NT2/D1 (cell line): ENCODE data around the gene DHTKD1.

Experiments used
- SUZ12 ChIP-seq: IDR thresholded peaks from 2 replicates; pipeline ENCODE4 v1.6.1; 2011; ENCODE audit not compliant: insufficient read length, insufficient read depth; ENCODE audit errors: extremely low read depth
- ZNF274 ChIP-seq: IDR thresholded peaks from 2 replicates; pipeline ENCODE4 v1.6.1; 2011; ENCODE audit warnings: mild to moderate bottlenecking, low read depth, low read length

- TF ChIP-seq ZNF274 = no peak
- TF ChIP-seq SUZ12 = no peak
Measured at GRCh38 chr10:12068449-12069269, at the start of gene DHTKD1.
